ENCODE results near the gene CYTH2. TPM values are rescaled to one million over a fixed set of nuclear protein-coding genes. Genes with fewer than 3 reads are reported as not detected.

Gene CYTH2, protein sequence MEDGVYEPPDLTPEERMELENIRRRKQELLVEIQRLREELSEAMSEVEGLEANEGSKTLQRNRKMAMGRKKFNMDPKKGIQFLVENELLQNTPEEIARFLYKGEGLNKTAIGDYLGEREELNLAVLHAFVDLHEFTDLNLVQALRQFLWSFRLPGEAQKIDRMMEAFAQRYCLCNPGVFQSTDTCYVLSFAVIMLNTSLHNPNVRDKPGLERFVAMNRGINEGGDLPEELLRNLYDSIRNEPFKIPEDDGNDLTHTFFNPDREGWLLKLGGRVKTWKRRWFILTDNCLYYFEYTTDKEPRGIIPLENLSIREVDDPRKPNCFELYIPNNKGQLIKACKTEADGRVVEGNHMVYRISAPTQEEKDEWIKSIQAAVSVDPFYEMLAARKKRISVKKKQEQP
- 33.1 and 53.2 TPM in 2 replicates for total RNA-seq

DNA sequence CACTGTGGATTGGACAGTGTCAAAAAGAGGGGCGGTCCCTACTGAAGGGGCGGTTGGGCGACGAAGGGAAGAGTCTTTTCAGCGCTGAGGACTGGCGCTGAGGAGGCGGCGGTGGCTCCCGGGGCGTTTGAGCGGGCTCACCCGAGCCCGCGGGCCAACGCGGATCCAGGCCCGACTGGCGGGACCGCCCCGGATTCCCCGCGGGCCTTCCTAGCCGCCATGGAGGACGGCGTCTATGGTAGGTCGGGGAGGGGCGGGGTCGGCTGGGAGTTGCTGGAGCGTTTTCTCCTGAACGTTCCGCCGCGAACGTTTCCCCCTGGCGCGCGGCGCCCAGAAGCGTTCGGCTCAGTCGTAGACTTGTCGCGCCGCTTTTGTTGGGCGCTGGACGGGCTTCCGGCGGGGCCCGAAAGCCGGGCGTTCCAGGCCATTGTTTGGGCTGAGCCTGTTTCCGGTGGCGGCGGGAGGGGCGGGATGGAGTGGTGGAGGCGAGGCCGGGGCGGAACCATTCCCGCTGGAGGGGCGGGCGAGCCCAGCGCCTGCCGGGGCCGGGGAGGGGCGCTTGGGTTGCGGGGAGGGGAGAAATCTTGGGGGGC, at the start of gene CYTH2:
Gene CYTH2, plus strand, starts transcription at position 81 of the 593 bp plus-strand sequence. Its CDS starts 139 bp downstream, at position 220.

DNA sequence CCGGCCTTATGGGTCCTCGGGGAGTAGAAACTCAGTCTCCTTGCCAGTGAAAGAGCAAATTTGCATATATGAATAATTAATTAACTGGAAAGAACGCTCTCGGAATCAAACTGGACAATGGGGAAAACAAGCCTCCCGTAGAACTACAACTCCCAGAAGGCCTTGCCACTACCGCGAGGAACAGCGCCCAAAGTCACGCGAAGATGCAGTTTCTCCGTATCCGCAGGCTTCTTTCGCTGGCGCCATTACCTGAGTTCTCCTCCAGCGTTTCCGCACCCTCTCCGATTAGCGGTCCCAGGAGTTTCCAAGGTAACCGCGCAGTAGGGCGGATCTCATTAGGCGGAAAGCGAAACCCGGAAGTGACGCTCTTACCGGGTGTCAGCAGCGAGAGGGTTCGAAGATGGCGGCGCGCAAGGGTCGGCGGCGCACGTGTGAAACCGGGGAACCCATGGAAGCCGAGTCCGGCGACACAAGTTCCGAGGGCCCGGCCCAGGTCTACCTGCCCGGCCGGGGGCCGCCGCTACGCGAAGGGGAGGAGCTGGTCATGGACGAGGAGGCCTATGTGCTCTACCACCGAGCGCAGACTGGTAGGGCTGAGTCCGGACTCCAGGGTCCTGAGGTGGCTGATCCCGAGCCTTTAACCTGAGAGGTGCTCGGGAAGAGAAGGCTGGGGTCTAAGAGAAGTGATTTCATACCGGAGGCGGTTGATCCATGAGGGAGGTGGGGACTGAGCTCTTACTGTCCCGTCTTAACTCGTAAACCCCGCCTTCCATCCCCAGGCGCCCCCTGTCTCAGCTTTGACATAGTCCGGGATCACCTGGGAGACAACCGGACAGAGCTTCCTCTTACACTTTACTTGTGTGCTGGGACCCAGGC, 23.3 kb upstream of the CYTH2 start, which contains the start of gene GRWD1:
Gene GRWD1, plus strand, starts transcription at position 378 of the 876 bp plus-strand sequence. Its CDS starts 23 bp downstream, at position 401.

DNA sequence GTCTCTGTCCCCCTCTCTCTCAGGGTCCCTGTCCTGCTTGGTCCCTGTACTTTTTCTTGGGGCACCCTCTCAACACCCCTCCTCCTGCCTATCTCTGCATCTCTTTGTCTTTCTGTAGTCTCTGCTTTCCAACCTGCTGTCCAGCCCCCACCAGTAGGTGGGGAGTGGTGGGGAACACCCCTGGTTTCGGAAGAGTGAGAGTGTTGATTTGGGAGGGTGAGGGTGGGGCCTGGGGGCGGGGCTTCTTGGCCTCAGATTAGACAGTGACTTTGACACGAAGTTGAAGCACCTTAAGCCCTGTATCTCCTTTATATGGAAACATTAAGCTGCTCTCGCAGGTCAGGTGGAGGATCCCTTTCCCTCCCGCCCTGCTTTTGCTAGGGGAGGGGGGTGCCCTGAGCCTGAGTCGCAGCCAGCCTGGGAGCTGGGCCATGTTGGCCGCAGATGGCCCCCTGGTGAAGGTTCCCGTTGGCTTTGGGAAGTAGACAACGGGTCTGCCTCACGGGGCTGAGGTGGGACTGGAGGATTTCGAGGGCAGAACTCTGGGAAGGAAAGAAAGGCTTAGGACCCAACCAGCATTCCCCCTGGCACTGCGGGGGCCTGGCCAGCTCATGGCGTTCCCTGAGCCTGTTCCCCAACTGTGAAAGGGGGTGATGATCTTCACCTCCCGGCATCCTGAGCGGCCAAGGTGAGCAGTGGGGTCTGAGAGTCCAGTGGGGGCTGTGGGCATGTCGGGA, 13.8 kb upstream of the CYTH2 start, which contains the start of gene KCNJ14:
Gene KCNJ14, plus strand, starts transcription at position 404 of the 737 bp plus-strand sequence. CDS start 6,151 bp downstream, outside the sequence.

DNA sequence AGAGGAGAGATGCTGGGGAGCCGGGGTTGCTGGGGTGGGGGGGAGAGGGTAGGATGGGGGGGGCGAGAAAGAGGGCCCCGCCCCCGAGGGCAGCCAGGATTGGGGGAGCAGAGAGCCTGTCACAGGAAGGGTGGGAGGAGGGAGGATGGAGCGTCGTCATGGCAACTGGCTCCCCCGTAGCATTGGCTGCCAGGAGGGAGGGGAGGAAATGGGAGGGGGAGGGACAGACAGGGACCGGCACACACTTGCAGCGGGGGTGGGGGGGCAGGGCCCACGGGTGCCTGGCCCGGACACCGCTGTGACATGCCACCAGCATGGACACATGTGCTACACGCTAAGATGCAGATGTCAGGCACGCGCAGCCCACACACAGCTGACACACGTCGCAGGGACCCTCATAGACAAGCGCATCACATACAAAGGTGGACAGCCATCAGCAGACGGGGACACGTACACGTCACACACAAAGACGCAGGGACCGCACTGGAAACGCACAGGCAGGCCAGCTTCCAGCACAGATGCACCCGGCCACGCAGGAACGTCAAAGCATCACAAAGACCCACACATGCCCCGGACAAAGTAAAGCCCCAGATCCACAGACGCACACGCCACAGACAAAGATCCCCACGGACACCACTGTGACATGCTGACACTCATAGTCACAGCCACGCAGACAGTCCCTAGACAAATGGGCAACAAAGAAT, 42.8 kb downstream of the CYTH2 start, which contains the start of gene LMTK3:
Gene LMTK3, minus strand, starts transcription at position 36 of the 704 bp plus-strand sequence. CDS start 259 bp downstream, outside the sequence.

Other genes with a start within 250 kb of the CYTH2 start
- gene CARD8, start 213.5 kb upstream of the CYTH2 start, total RNA-seq, result 4.5 and 8.3 TPM in 2 replicates
- 0.21 and 0.46 TPM in 2 replicates for gene ZNF114, start 199.3 kb upstream of the CYTH2 start, total RNA-seq
- 19.0 and 30.5 TPM in 2 replicates for gene EMP3, start 143.8 kb upstream of the CYTH2 start, total RNA-seq
- gene TMEM143, start 105.4 kb upstream of the CYTH2 start, total RNA-seq, result 4.7 and 5.1 TPM in 2 replicates
- gene SYNGR4, start 105.0 kb upstream of the CYTH2 start, total RNA-seq, result not detected in 2 replicates
- gene KDELR1, start 77.8 kb upstream of the CYTH2 start, total RNA-seq, result 85.5 and 149 TPM in 2 replicates
- gene GRIN2D, start 75.7 kb upstream of the CYTH2 start, total RNA-seq, result 0.14 and 0.28 TPM in 2 replicates
- gene GRWD1, start 23.4 kb upstream of the CYTH2 start, total RNA-seq, result 46.8 and 50.1 TPM in 2 replicates
- 0.05 and 0.42 TPM in 2 replicates for gene KCNJ14, start 13.8 kb upstream of the CYTH2 start, total RNA-seq
- 5.8 and 7.5 TPM in 2 replicates for gene LMTK3, start 42.5 kb downstream of the CYTH2 start, total RNA-seq
- gene SULT2B1, start 82.8 kb downstream of the CYTH2 start, total RNA-seq, result 60.3 and 60.8 TPM in 2 replicates
- gene SPACA4, start 137.4 kb downstream of the CYTH2 start, total RNA-seq, result not detected in 2 replicates
- 2.0 and 6.7 TPM in 2 replicates for gene FAM83E, start 145.7 kb downstream of the CYTH2 start, total RNA-seq
- 2,904 and 4,070 TPM in 2 replicates for gene RPL18, start 149.8 kb downstream of the CYTH2 start, total RNA-seq
- gene SPHK2, start 150.1 kb downstream of the CYTH2 start, total RNA-seq, result 13.8 and 15.9 TPM in 2 replicates
- gene DBP, start 168.0 kb downstream of the CYTH2 start, total RNA-seq, result 9.7 TPM in 2 replicates
- gene CA11, start 176.8 kb downstream of the CYTH2 start, total RNA-seq, result 2.1 and 2.4 TPM in 2 replicates
- not detected in 2 replicates for gene NTN5, start 203.6 kb downstream of the CYTH2 start, total RNA-seq
- 10.4 and 10.5 TPM in 2 replicates for gene FUT2, start 226.6 kb downstream of the CYTH2 start, total RNA-seq

All from airway epithelial cell (primary cell).